ENCODE results near the gene TMPRSS11E. TPM values are rescaled to one million over a fixed set of nuclear protein-coding genes. Genes with fewer than 3 reads are reported as not detected.
"Not testable (repeated sequence)": the region's sequence is repeated elsewhere in the genome, so short reads cannot be mapped to it uniquely, and the experiment has no call there.

TMPRSS11E gene
- total RNA-seq, 2 donors from 2014 or later: not detected

- Mint-ChIP-seq H3K4me3 (no peak overlapping the region), H3K27me3 (no peaks in the 10 kb centered on the region), H3K4me1 (no peaks in the 10 kb centered on the region), H3K27ac (no peak overlapping the region), H3K36me3 (ENCODE audit: low read depth) (no peaks in the 10 kb centered on the region)
- ATAC-seq (no peak), DNase-seq (no peak)
- H3K9me3 ChIP-seq (ENCODE audit: control insufficient read depth, low read length, poor library complexity, severe bottlenecking): no peaks in the 10 kb centered on the region
Measured at GRCh38 chr4:68469482-68469881, 22.2 kb downstream of the TMPRSS11E start.

- H3K27me3 Mint-ChIP-seq: no peaks in the 10 kb centered on the region
Measured at GRCh38 chr4:68476191-68476590, 28.9 kb downstream of the TMPRSS11E start.

GRCh38 chr4:68489338-68489737 lies 42.1 kb downstream of the TMPRSS11E start:
- ATAC-seq: no peak
- Mint-ChIP-seq H3K27ac (no peak overlapping the region), H3K36me3 (ENCODE audit: low read depth) (peaks cover 2% of the 10 kb centered on the region), H3K4me1 (peaks cover 3% of the 10 kb centered on the region), H3K4me3 (no peak overlapping the region), H3K27me3 (peaks cover 17% of the 10 kb centered on the region)
- H3K9me3 ChIP-seq (ENCODE audit: control insufficient read depth, low read length, poor library complexity, severe bottlenecking): no peaks in the 10 kb centered on the region
- no peak for DNase-seq

More at GRCh38 chr4:68476191-68476590, 28.9 kb downstream of the TMPRSS11E start:
- DNase-seq (no peak), ATAC-seq (no peak)
- no peaks in the 10 kb centered on the region for H3K9me3 ChIP-seq (ENCODE audit: control insufficient read depth, low read length, poor library complexity, severe bottlenecking)
- H3K36me3 Mint-ChIP-seq (ENCODE audit: low read depth): no peaks in the 10 kb centered on the region
- no peak overlapping the region for H3K4me3 Mint-ChIP-seq
- no peaks in the 10 kb centered on the region for H3K4me1 Mint-ChIP-seq
- no peak overlapping the region for H3K27ac Mint-ChIP-seq

- peaks cover 17% of the 10 kb centered on the region for H3K27me3 Mint-ChIP-seq
- ATAC-seq (no peak), DNase-seq (no peak)
- H3K4me1 Mint-ChIP-seq: peaks cover 5% of the 10 kb centered on the region
- no peaks in the 10 kb centered on the region for H3K9me3 ChIP-seq (ENCODE audit: control insufficient read depth, low read length, poor library complexity, severe bottlenecking)
- no peak overlapping the region for H3K27ac Mint-ChIP-seq
- no peak overlapping the region for H3K4me3 Mint-ChIP-seq
- H3K36me3 Mint-ChIP-seq (ENCODE audit: low read depth): peaks cover 2% of the 10 kb centered on the region
Measured at GRCh38 chr4:68490826-68491457, 43.7 kb downstream of the TMPRSS11E start.

GRCh38 chr4:68494688-68495087 lies 47.4 kb downstream of the TMPRSS11E start:
- Mint-ChIP-seq H3K27me3 (peaks cover 9% of the 10 kb centered on the region), H3K4me3 (no peak overlapping the region), H3K27ac (no peak overlapping the region), H3K36me3 (ENCODE audit: low read depth) (no peaks in the 10 kb centered on the region), H3K4me1 (peaks cover 3% of the 10 kb centered on the region)
- DNase-seq: no peak
- ATAC-seq: no peak
- no peaks in the 10 kb centered on the region for H3K9me3 ChIP-seq (ENCODE audit: control insufficient read depth, low read length, poor library complexity, severe bottlenecking)

GRCh38 chr4:68498413-68499007 lies 51.2 kb downstream of the TMPRSS11E start:
- ATAC-seq (peak; percentile 94), DNase-seq (peak in 2 of 3 donors; percentile 12 to 36)
- no peaks in the 10 kb centered on the region for H3K9me3 ChIP-seq (ENCODE audit: control insufficient read depth, low read length, poor library complexity, severe bottlenecking)
- peaks cover 2% of the 10 kb centered on the region for H3K36me3 Mint-ChIP-seq (ENCODE audit: low read depth)
- peaks cover 3% of the 10 kb centered on the region for H3K4me1 Mint-ChIP-seq
- H3K4me3 Mint-ChIP-seq: no peak overlapping the region
- H3K27ac Mint-ChIP-seq: no peak overlapping the region
- H3K27me3 Mint-ChIP-seq: no peaks in the 10 kb centered on the region

GRCh38 chr4:68499021-68499420 lies 51.8 kb downstream of the TMPRSS11E start:
- H3K9me3 ChIP-seq (ENCODE audit: control insufficient read depth, low read length, poor library complexity, severe bottlenecking): no peaks in the 10 kb centered on the region
- H3K27ac Mint-ChIP-seq: no peak overlapping the region
- DNase-seq (no peak), ATAC-seq (no peak)
- peaks cover 2% of the 10 kb centered on the region for H3K36me3 Mint-ChIP-seq (ENCODE audit: low read depth)
- no peak overlapping the region for H3K4me3 Mint-ChIP-seq
- no peaks in the 10 kb centered on the region for H3K27me3 Mint-ChIP-seq
- peaks cover 3% of the 10 kb centered on the region for H3K4me1 Mint-ChIP-seq

- not testable (repeated sequence) for H3K27ac Mint-ChIP-seq; H3K9me3 ChIP-seq (ENCODE audit: control insufficient read depth, low read length, poor library complexity, severe bottlenecking); H3K27me3 Mint-ChIP-seq; H3K4me3 Mint-ChIP-seq; DNase-seq; H3K36me3 Mint-ChIP-seq (ENCODE audit: low read depth); ATAC-seq; H3K4me1 Mint-ChIP-seq
Measured at GRCh38 chr4:68503462-68503861, 56.2 kb downstream of the TMPRSS11E start.

- DNase-seq (peak in 1 of 3 donors; percentile 10), ATAC-seq (peak; percentile 16)
- H3K27ac Mint-ChIP-seq; H3K4me1 Mint-ChIP-seq; H3K9me3 ChIP-seq (ENCODE audit: control insufficient read depth, low read length, poor library complexity, severe bottlenecking); H3K27me3 Mint-ChIP-seq; H3K4me3 Mint-ChIP-seq; H3K36me3 Mint-ChIP-seq (ENCODE audit: low read depth): not testable (repeated sequence)
Measured at GRCh38 chr4:68504836-68505235, 57.6 kb downstream of the TMPRSS11E start.

- not testable (repeated sequence) for H3K36me3 Mint-ChIP-seq (ENCODE audit: low read depth); ATAC-seq; H3K27me3 Mint-ChIP-seq; H3K9me3 ChIP-seq (ENCODE audit: control insufficient read depth, low read length, poor library complexity, severe bottlenecking); DNase-seq; H3K4me1 Mint-ChIP-seq; H3K4me3 Mint-ChIP-seq; H3K27ac Mint-ChIP-seq
Measured at GRCh38 chr4:68505452-68505851, 58.2 kb downstream of the TMPRSS11E start.

- no peak overlapping the region for H3K27ac Mint-ChIP-seq
- DNase-seq (no peak), ATAC-seq (no peak)
- no peaks in the 10 kb centered on the region for H3K9me3 ChIP-seq (ENCODE audit: control insufficient read depth, low read length, poor library complexity, severe bottlenecking)
- H3K4me3 Mint-ChIP-seq: no peak overlapping the region
- H3K27me3 Mint-ChIP-seq: peaks cover 7% of the 10 kb centered on the region
- no peaks in the 10 kb centered on the region for H3K4me1 Mint-ChIP-seq
- no peaks in the 10 kb centered on the region for H3K36me3 Mint-ChIP-seq (ENCODE audit: low read depth)
Measured at GRCh38 chr4:68518889-68519288, 71.6 kb downstream of the TMPRSS11E start.

- Mint-ChIP-seq H3K4me3 (no peak overlapping the region), H3K27ac (no peak overlapping the region), H3K27me3 (peaks cover 7% of the 10 kb centered on the region), H3K4me1 (no peaks in the 10 kb centered on the region), H3K36me3 (ENCODE audit: low read depth) (no peaks in the 10 kb centered on the region)
- ATAC-seq (no peak), DNase-seq (no peak)
- no peaks in the 10 kb centered on the region for H3K9me3 ChIP-seq (ENCODE audit: control insufficient read depth, low read length, poor library complexity, severe bottlenecking)
Measured at GRCh38 chr4:68520985-68521384, 73.7 kb downstream of the TMPRSS11E start.

- not testable (repeated sequence) for H3K9me3 ChIP-seq (ENCODE audit: control insufficient read depth, low read length, poor library complexity, severe bottlenecking); H3K27me3 Mint-ChIP-seq; H3K4me1 Mint-ChIP-seq; H3K36me3 Mint-ChIP-seq (ENCODE audit: low read depth); H3K27ac Mint-ChIP-seq; ATAC-seq; DNase-seq; H3K4me3 Mint-ChIP-seq
Measured at GRCh38 chr4:68522232-68522631, 75.0 kb downstream of the TMPRSS11E start.

GRCh38 chr4:68535974-68536373 lies 88.7 kb downstream of the TMPRSS11E start:
- no peaks in the 10 kb centered on the region for H3K4me1 Mint-ChIP-seq
- peaks cover 7% of the 10 kb centered on the region for H3K27me3 Mint-ChIP-seq
- H3K27ac Mint-ChIP-seq: no peak overlapping the region
- H3K36me3 Mint-ChIP-seq (ENCODE audit: low read depth): no peaks in the 10 kb centered on the region
- ATAC-seq (no peak), DNase-seq (no peak)
- no peaks in the 10 kb centered on the region for H3K9me3 ChIP-seq (ENCODE audit: control insufficient read depth, low read length, poor library complexity, severe bottlenecking)
- H3K4me3 Mint-ChIP-seq: no peak overlapping the region
